GM18861 (cell line): ENCODE measurements around the gene FNBP1.

Experiments
- ATAC-seq: cut with Tn5 transposase; IDR thresholded peaks from one replicate; pipeline ENCODE4 v1.9.1; 2021; ENCODE audit not compliant: unreplicated experiment

Gene FNBP1

GRCh38 chr9:130042885-130043653 is at the start of gene FNBP1:
TSS of gene FNBP1 (minus strand) at chr9:130043189. CDS start at chr9:130042975, 214 bp downstream.
- no peak for ATAC-seq

GRCh38 chr9:130090915-130091314 is 47.9 kb upstream of the FNBP1 start:
- ATAC-seq, result no peak

- no peak for ATAC-seq
These were observed 46.2 kb upstream of the FNBP1 start for GRCh38 chr9:130089141-130089540.

GRCh38 chr9:130088051-130088450 is 45.1 kb upstream of the FNBP1 start:
- ATAC-seq, result no peak

GRCh38 chr9:130084337-130084736 is 41.3 kb upstream of the FNBP1 start:
- no peak for ATAC-seq

- ATAC-seq, result no peak
These were observed 35.6 kb upstream of the FNBP1 start for GRCh38 chr9:130078547-130078946.

GRCh38 chr9:130073373-130073772 is 30.4 kb upstream of the FNBP1 start:
- no peak for ATAC-seq

GRCh38 chr9:130072515-130073235 is 29.7 kb upstream of the FNBP1 start:
- no peak for ATAC-seq

- no peak for ATAC-seq
These were observed 26.1 kb upstream of the FNBP1 start for GRCh38 chr9:130069048-130069447.

GRCh38 chr9:130064621-130065020 is 21.6 kb upstream of the FNBP1 start:
- no peak for ATAC-seq

GRCh38 chr9:130062750-130063149 is 19.8 kb upstream of the FNBP1 start:
- ATAC-seq, result no peak

GRCh38 chr9:130060296-130060695 is 17.3 kb upstream of the FNBP1 start:
- no peak for ATAC-seq

- ATAC-seq, result no peak
These were observed 15.9 kb upstream of the FNBP1 start for GRCh38 chr9:130058887-130059286.

GRCh38 chr9:130058154-130058553 is 15.2 kb upstream of the FNBP1 start:
- ATAC-seq, result no peak

GRCh38 chr9:130054820-130055219 is 11.8 kb upstream of the FNBP1 start:
- ATAC-seq, result no peak

- no peak for ATAC-seq
These were observed 11.4 kb upstream of the FNBP1 start for GRCh38 chr9:130054325-130054786.

- peak; percentile 70 for ATAC-seq
These were observed 10.7 kb upstream of the FNBP1 start, which contains the start of gene GPR107 for GRCh38 chr9:130053504-130054324. TSS of gene GPR107 (plus strand) at chr9:130053906. CDS start at chr9:130053933, 27 bp downstream.

GRCh38 chr9:130053109-130053503 is 10.1 kb upstream of the FNBP1 start:
- no peak for ATAC-seq

GRCh38 chr9:130051855-130052254 is 8.9 kb upstream of the FNBP1 start:
- no peak for ATAC-seq

GRCh38 chr9:130050462-130050861 is 7.5 kb upstream of the FNBP1 start:
- no peak for ATAC-seq
